Subcutaneous abdominal adipose tissue (tissue), 5 donors: ENCODE measurements around the gene CAST.

Experiments
- H3K27ac ChIP-seq: one replicate; pipeline ENCODE4 v1.7.0; 2013; ENCODE audit warnings: low read depth, mild to moderate bottlenecking, inconsistent platforms, low read length, moderate library complexity
- H3K27me3 ChIP-seq, 5 donors: one replicate each; pipeline ENCODE4 v1.7.0; 2013; ENCODE audit warnings: low read length in 5 of 5, inconsistent platforms in 1 of 5; ENCODE audit not compliant: control insufficient read depth in 5 of 5, insufficient read depth in 4 of 5
- H3K36me3 ChIP-seq, 5 donors: one replicate each; pipeline ENCODE4 v1.7.0; 2013; ENCODE audit warnings: low read length in 5 of 5; ENCODE audit not compliant: control insufficient read depth in 5 of 5, insufficient read depth in 5 of 5
- H3K4me1 ChIP-seq, 5 donors: one replicate each; pipeline ENCODE4 v1.7.0; 2013; ENCODE audit warnings: low read length in 5 of 5, mild to moderate bottlenecking in 3 of 5, moderate library complexity in 1 of 5; ENCODE audit not compliant: control insufficient read depth in 5 of 5, insufficient read depth in 5 of 5
- H3K4me3 ChIP-seq, 5 donors: one replicate each; pipeline ENCODE4 v1.7.0; 2013; ENCODE audit warnings: low read length in 5 of 5, low read depth in 1 of 5
- H3K9ac ChIP-seq, 5 donors: one replicate each; pipeline ENCODE4 v1.7.0; 2013; ENCODE audit warnings: low read length in 5 of 5, mild to moderate bottlenecking in 4 of 5, moderate library complexity in 3 of 5
- H3K9me3 ChIP-seq, 5 donors: one replicate each; pipeline ENCODE4 v1.7.0; 2013; ENCODE audit warnings: low read length in 5 of 5; ENCODE audit not compliant: control insufficient read depth in 5 of 5
- donor health status: healthy.
- donor health status: healthy.
- donor health status: healthy.
- donor health status: healthy.
- donor health status: healthy.

CAST gene

DNA sequence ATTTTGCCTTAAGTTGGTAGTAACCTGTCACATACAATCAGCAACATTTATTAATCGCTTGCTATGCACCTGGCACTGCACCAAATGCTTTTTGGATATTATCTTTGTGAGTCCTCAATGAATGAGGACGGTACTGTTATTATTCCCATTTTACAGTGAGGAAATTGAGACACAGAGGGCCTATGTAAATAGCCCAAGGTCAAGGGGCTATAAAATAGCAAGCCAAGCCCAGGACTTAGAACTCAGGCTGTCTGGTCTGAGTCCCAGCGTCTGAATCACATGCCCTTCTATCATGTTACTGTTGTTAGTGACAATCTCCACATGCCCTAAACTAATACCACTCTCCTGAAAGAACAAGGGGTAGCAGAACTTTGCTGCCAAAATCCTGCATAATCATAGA is 85.5 kb downstream of the CAST start:
- Histone ChIP-seq H3K4me1 (peaks cover 0 to 17% (median 10%) of the 10 kb centered on the region in 5 donors), H3K27ac (no peak overlapping the region), H3K4me3 (no peak overlapping the region), H3K9ac (no peak overlapping the region), H3K27me3 (no peaks in the 10 kb centered on the region), H3K36me3 (peaks cover 64 to 89% (median 88%) of the 10 kb centered on the region in 5 donors), H3K9me3 (no peaks in the 10 kb centered on the region)

DNA sequence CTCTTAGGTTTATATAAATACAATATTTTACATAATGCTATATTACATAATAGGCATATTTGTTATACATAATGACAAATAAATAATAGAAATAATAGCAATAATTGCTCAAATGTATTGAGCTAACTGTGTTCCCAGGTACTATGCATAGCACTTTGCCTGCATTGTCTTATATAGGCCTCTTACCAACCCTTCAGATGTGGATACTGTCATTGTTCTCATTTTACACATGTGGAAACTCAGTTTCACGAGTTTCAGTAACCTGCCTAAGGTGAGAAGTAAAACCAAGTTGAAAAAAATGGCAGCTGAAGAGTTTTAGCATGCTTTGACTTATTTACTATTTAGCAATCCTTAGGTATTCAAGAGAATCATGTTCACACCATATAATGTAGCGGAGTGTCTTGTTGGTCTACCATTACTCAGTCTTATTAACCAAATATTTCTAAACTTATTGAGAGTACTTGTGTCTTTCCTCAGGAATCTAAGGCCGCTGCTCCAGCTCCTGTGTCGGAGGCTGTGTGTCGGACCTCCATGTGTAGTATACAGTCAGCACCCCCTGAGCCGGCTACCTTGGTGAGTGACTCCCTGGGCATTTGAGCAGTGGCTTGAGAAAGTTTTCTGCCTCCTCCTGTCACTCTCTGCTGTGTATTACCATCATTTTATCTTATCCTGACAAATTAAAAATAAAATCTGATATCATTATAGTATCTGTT is 88.1 kb downstream of the CAST start:
- Histone ChIP-seq H3K36me3 (peaks cover 66 to 89% (median 88%) of the 10 kb centered on the region in 5 donors), H3K4me3 (no peak overlapping the region), H3K9me3 (no peaks in the 10 kb centered on the region), H3K27me3 (no peaks in the 10 kb centered on the region), H3K27ac (peak overlapping the region; percentile 37), H3K9ac (no peak overlapping the region), H3K4me1 (peaks cover 0 to 12% (median 10%) of the 10 kb centered on the region in 5 donors)

DNA sequence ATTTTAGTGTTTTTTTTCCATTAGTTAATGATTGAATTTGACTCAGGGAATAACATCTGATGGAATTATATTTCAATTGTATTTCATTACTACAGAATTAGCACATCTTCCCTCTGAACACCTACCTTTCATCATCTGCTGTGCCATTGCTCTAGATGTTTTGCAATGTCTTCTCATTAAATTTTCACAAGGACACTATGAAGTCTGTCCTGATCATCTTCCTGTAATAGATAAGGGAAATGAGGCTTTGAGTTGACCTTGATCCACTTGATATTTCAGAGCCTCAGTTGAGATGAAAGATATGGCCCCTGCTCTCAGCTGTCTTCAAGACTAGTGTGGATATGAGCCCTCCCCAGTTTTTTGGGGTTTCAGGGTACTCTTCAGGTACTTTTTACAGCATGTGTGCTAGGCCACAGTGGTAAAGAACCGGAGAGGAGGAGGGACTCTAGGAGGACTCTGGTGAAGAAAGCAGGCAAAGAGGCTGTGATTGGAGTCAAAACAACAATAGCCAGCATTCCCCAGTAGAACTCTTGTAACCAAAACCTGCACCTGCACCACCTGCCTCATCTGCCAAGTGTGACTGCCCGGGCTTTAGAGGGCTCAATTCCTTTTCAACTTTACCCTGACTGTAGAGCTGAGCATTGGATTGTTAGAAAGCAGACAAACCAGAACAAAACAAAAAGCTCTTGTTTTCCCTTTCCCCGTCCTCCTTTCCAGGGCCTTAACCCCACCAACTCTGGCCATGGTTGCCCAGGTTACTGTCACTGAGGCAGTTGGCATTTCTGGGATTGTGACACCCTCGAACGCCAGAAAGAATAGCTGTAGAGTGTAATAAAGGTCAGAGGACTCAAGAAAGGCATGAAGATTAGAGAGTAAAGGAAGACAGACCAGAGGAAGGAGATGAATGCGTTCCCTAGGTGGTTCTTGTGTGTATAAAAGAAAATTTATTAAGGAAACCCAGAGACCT is 89.3 kb downstream of the CAST start:
- H3K27ac ChIP-seq, result peak overlapping the region; percentile 73
- peaks cover 63 to 89% (median 88%) of the 10 kb centered on the region in 5 donors for H3K36me3 ChIP-seq

DNA sequence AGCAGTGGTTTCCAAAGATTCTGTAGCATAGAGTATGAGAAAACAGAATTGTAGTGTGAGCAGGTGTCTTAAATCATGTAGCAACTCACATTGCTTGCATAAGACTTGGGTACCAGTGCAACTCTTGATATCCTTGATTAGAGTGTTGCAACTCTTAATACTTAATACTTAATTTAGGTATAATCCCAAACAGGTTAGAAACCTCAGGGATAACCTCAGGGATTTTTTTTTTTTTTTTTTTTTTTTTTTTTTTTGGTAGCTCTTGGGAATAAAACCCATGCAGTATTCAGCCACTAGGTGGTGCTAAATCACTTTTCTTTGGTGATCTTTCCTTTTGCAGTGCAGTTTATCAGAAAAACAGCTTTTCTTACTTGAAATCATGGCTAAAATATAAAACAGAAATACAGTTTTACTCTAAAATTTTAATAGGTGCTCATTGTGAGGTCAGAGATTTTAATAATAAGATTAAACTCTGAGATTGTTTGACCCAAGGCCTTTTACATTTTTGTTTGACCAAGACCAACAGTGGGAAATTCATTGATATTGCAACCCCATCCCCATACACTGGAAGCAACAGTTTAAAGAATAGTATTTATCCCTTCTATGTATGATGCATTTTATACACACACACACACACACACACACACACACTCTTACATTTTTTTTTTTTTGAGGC is 90.3 kb downstream of the CAST start:
- Histone ChIP-seq H3K9me3 (no peaks in the 10 kb centered on the region), H3K4me1 (peaks cover 0 to 15% (median 13%) of the 10 kb centered on the region in 5 donors), H3K27ac (peak overlapping the region; percentile 73), H3K36me3 (peaks cover 57 to 90% (median 88%) of the 10 kb centered on the region in 5 donors), H3K9ac (no peak overlapping the region), H3K4me3 (no peak overlapping the region), H3K27me3 (no peaks in the 10 kb centered on the region)

More for the DNA sequence above, 89.3 kb downstream of the CAST start:
- no peaks in the 10 kb centered on the region for H3K27me3 ChIP-seq
- no peaks in the 10 kb centered on the region for H3K9me3 ChIP-seq
- H3K4me3 ChIP-seq, result no peak overlapping the region
- peak overlapping the region in 2 of 5 donors; percentile 4 to 53 for H3K9ac ChIP-seq
- H3K4me1 ChIP-seq, result peaks cover 0 to 10% (median 9%) of the 10 kb centered on the region in 5 donors

DNA sequence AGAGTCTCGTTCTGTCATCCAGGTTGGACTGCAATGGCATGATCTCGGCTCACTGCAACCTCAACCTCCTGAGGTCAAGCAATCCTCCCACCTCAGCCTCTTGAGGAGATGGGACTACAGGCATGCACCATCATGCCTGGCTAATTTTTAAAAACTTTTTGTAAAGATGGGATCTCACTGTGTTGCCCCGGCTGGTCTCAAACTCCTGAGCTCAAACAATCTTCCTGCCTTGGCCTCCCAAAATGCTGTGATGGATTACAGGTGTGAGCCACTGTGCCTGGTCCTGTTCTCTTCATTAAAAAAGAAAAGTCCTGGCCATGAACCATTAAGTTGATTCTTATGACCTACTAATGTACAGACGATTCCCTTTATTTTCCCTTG is 90.8 kb downstream of the CAST start:
- no peak overlapping the region for H3K4me3 ChIP-seq
- no peaks in the 10 kb centered on the region for H3K27me3 ChIP-seq
- H3K4me1 ChIP-seq, result peaks cover 0 to 15% (median 13%) of the 10 kb centered on the region in 5 donors
- H3K36me3 ChIP-seq, result peaks cover 54 to 90% (median 88%) of the 10 kb centered on the region in 5 donors
- H3K9ac ChIP-seq, result no peak overlapping the region
- no peak overlapping the region for H3K27ac ChIP-seq
- H3K9me3 ChIP-seq, result no peaks in the 10 kb centered on the region

DNA sequence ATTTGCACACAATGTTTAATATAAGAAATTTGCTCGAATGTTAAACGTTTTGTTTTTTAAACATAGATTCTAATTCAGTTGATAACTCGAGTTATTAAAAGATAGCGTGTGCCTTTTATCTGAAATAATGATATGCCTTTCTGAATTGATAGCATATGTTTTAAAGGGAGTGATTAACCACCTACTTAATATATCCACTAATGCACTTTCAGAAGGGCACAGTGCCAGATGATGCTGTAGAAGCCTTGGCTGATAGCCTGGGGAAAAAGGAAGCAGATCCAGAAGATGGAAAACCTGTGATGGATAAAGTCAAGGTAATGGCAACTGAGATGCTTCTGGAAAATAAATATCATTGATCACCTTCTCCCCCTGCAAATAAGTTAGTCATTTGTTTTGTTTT is 91.7 kb downstream of the CAST start:
- Histone ChIP-seq H3K4me1 (peaks cover 0 to 15% (median 13%) of the 10 kb centered on the region in 5 donors), H3K36me3 (peaks cover 56 to 91% (median 89%) of the 10 kb centered on the region in 5 donors)

DNA sequence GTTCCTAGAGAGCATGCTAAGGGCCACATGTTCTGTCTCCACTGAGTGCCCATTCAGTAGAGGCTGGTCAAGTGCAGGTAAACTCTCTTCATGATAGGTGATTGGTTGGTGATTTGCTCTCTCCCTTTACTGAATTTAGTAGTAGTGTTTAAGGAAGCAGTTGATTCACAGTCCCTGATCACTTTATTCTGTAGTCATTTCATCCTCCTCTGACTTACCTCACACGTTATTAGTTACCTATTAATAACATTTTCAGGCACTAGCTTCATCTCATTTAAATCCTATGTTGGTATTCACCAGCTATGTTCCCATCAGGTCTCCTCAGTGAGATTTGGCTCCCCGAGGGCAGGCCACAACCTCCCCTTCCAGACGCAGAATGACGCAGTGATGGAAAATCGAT is 93.7 kb downstream of the CAST start:
- Histone ChIP-seq H3K9me3 (no peaks in the 10 kb centered on the region), H3K4me3 (no peak overlapping the region), H3K27ac (no peak overlapping the region), H3K27me3 (no peaks in the 10 kb centered on the region), H3K9ac (no peak overlapping the region), H3K36me3 (peaks cover 51 to 86% (median 74%) of the 10 kb centered on the region in 5 donors), H3K4me1 (peaks cover 0 to 15% (median 13%) of the 10 kb centered on the region in 5 donors)

More for the DNA sequence above, 91.7 kb downstream of the CAST start:
- Histone ChIP-seq H3K27ac (no peak overlapping the region), H3K9me3 (no peaks in the 10 kb centered on the region), H3K9ac (no peak overlapping the region), H3K27me3 (no peaks in the 10 kb centered on the region), H3K4me3 (no peak overlapping the region)

DNA sequence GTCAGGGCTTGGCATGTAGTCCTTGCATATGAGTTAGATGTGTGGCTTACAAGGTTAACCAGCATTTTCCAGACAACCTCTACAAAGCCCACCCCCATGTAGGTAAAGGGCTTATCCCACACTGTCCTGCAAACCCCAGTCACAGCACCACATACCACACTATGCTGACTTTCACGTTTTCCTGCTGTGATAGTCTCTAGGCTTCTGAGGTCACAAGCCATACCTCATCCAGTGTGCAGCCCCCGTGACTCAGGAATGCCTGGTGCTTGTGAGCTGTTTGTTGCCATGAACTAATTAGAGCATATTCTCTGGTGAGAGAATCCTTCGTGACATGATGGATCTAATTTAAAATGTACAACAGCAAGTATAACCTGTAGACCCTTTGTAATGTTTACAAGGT is 94.8 kb downstream of the CAST start:
- no peak overlapping the region for H3K9ac ChIP-seq
- peaks cover 0 to 8% (median 7%) of the 10 kb centered on the region in 5 donors for H3K4me1 ChIP-seq
- H3K27me3 ChIP-seq, result no peaks in the 10 kb centered on the region
- no peaks in the 10 kb centered on the region for H3K9me3 ChIP-seq
- H3K27ac ChIP-seq, result no peak overlapping the region
- no peak overlapping the region for H3K4me3 ChIP-seq
- peaks cover 47 to 82% (median 69%) of the 10 kb centered on the region in 5 donors for H3K36me3 ChIP-seq

DNA sequence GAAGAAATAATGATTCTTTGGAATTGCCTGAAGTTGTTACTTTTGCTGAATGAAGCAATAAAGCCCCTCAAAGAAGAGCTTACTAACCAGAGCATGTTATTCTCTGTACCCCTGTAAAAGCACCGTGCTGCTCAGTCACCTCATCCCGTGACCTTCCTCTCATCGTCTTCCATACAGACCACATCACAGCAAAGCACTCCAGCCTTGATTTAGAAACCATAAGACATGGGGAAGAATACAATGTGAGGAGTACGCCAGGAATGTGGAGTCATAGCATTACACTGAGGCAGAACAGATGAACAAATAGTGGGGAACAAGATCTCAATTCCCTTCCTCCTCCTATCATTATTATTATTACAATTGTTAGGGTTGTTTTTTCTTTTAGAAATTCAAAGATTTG is 96.4 kb downstream of the CAST start:
- Histone ChIP-seq H3K4me1 (peaks cover 0 to 5% (median 4%) of the 10 kb centered on the region in 5 donors), H3K4me3 (no peak overlapping the region), H3K9me3 (no peaks in the 10 kb centered on the region), H3K36me3 (peaks cover 57 to 85% (median 74%) of the 10 kb centered on the region in 5 donors), H3K27ac (no peak overlapping the region), H3K27me3 (no peaks in the 10 kb centered on the region), H3K9ac (no peak overlapping the region)
